ENCODE measurements around the gene CYTH4. TPM values are rescaled to one million over a fixed set of nuclear protein-coding genes. Genes with fewer than 3 reads are reported as not detected.

Gene CYTH4
- total and polyA plus RNA-seq, 8 donors, result 1.9 to 77.0 (median 6.0) TPM; not detected in 1

GRCh38 chr22:37346505-37346895 is 64.2 kb downstream of the CYTH4 start:
- Histone ChIP-seq H3K9me3 (no peaks in the 10 kb centered on the region), H3K27me3 (peaks cover 0 to 32% (median 0%) of the 10 kb centered on the region in 3 donors), H3K36me3 (no peaks in the 10 kb centered on the region), H3K4me1 (peaks cover 0 to 15% (median 6%) of the 10 kb centered on the region in 4 donors), H3K4me3 (no peak overlapping the region), H3K27ac (no peak overlapping the region)
- TF ChIP-seq CTCF (IDR thresholded peaks at IDR 0.05), result no peak
- no peak for TF ChIP-seq POLR2AphosphoS5 (IDR thresholded peaks at IDR 0.05)
- no peak for TF ChIP-seq POLR2A (IDR thresholded peaks at IDR 0.05)
- no peak for TF ChIP-seq EP300 (IDR thresholded peaks at IDR 0.05)
- WGBS, 5 donors, result 62 to 79% (median 75%) methylated on average over 6 to 7 of the region's 7 CpGs
- intact Hi-C loops (cut with DNase I; ENCODE audit: low total_unique reads), result no loop called here
- no peak for DNase-seq

GRCh38 chr22:37349043-37349814 is 66.9 kb downstream of the CYTH4 start:
- intact Hi-C loops (cut with DNase I; ENCODE audit: low total_unique reads), result no loop called here

GRCh38 chr22:37351232-37351631 is 68.9 kb downstream of the CYTH4 start:
- Histone ChIP-seq H3K9me3 (no peaks in the 10 kb centered on the region), H3K27me3 (peaks cover 0 to 24% (median 0%) of the 10 kb centered on the region in 3 donors), H3K4me3 (no peak overlapping the region), H3K36me3 (no peaks in the 10 kb centered on the region), H3K4me1 (peaks cover 0 to 7% (median 3%) of the 10 kb centered on the region in 4 donors), H3K27ac (no peak overlapping the region)
- TF ChIP-seq POLR2AphosphoS5 (IDR thresholded peaks at IDR 0.05), result no peak
- TF ChIP-seq CTCF (IDR thresholded peaks at IDR 0.05), result no peak
- TF ChIP-seq EP300 (IDR thresholded peaks at IDR 0.05), result no peak
- TF ChIP-seq POLR2A (IDR thresholded peaks at IDR 0.05), result no peak
- WGBS, 5 donors, result 54 to 71% (median 60%) methylated on average over 3 of the region's 3 CpGs
- DNase-seq, result no peak
- intact Hi-C loops (cut with DNase I; ENCODE audit: low total_unique reads), result no loop called here

More at GRCh38 chr22:37349043-37349814, 66.9 kb downstream of the CYTH4 start:
- no peaks in the 10 kb centered on the region for H3K36me3 ChIP-seq
- H3K4me3 ChIP-seq, result no peak overlapping the region
- peaks cover 0 to 15% (median 6%) of the 10 kb centered on the region in 4 donors for H3K4me1 ChIP-seq
- peaks cover 0 to 25% (median 0%) of the 10 kb centered on the region in 3 donors for H3K27me3 ChIP-seq
- H3K9me3 ChIP-seq, result no peaks in the 10 kb centered on the region
- TF ChIP-seq EP300 (IDR thresholded peaks at IDR 0.05), result no peak
- DNase-seq, result no peak
- WGBS, 5 donors, result 88 to 94% (median 90%) methylated on average over 5 to 19 of the region's 19 CpGs
- no peak overlapping the region for H3K27ac ChIP-seq

- H3K27ac ChIP-seq, result no peak overlapping the region
- H3K9me3 ChIP-seq, result no peaks in the 10 kb centered on the region
- no peak for DNase-seq
- H3K4me1 ChIP-seq, result no peaks in the 10 kb centered on the region
- peaks cover 0 to 28% (median 0%) of the 10 kb centered on the region in 3 donors for H3K27me3 ChIP-seq
- TF ChIP-seq POLR2AphosphoS5 (IDR thresholded peaks at IDR 0.05), result no peak
- TF ChIP-seq POLR2A (IDR thresholded peaks at IDR 0.05), result no peak
- TF ChIP-seq EP300 (IDR thresholded peaks at IDR 0.05), result no peak
- TF ChIP-seq CTCF (IDR thresholded peaks at IDR 0.05), result no peak
- H3K4me3 ChIP-seq, result no peak overlapping the region
- intact Hi-C loops (cut with DNase I; ENCODE audit: low total_unique reads), result no loop called here
- H3K36me3 ChIP-seq, result no peaks in the 10 kb centered on the region
- WGBS, 5 donors, result 84 to 91% (median 89%) methylated on average over 7 of the region's 7 CpGs
Measured at GRCh38 chr22:37352481-37352880, 70.2 kb downstream of the CYTH4 start.

GRCh38 chr22:37353839-37354238 is 71.5 kb downstream of the CYTH4 start:
- intact Hi-C loops (cut with DNase I; ENCODE audit: low total_unique reads), result no loop called here

More at GRCh38 chr22:37353839-37354238, 71.5 kb downstream of the CYTH4 start:
- H3K9me3 ChIP-seq, result no peaks in the 10 kb centered on the region
- H3K4me3 ChIP-seq, result no peak overlapping the region
- 78 to 83% (median 80%) methylated on average over 16 of the region's 16 CpGs for WGBS, 5 donors
- no peak for DNase-seq
- peaks cover 0 to 28% (median 0%) of the 10 kb centered on the region in 3 donors for H3K27me3 ChIP-seq
- H3K27ac ChIP-seq, result no peak overlapping the region
- H3K36me3 ChIP-seq, result no peaks in the 10 kb centered on the region
- TF ChIP-seq CTCF (IDR thresholded peaks at IDR 0.05) (no peak), POLR2A (IDR thresholded peaks at IDR 0.05) (no peak), POLR2AphosphoS5 (IDR thresholded peaks at IDR 0.05) (no peak), EP300 (IDR thresholded peaks at IDR 0.05) (no peak)
- H3K4me1 ChIP-seq, result no peaks in the 10 kb centered on the region

Measured in stomach (tissue), 9 donors.